ENCODE measurements around the gene HEPH.
"Not testable (repeated sequence)": the region's sequence is repeated elsewhere in the genome, so short reads cannot be mapped to it uniquely, and the experiment has no call there.

HEPH gene

DNA sequence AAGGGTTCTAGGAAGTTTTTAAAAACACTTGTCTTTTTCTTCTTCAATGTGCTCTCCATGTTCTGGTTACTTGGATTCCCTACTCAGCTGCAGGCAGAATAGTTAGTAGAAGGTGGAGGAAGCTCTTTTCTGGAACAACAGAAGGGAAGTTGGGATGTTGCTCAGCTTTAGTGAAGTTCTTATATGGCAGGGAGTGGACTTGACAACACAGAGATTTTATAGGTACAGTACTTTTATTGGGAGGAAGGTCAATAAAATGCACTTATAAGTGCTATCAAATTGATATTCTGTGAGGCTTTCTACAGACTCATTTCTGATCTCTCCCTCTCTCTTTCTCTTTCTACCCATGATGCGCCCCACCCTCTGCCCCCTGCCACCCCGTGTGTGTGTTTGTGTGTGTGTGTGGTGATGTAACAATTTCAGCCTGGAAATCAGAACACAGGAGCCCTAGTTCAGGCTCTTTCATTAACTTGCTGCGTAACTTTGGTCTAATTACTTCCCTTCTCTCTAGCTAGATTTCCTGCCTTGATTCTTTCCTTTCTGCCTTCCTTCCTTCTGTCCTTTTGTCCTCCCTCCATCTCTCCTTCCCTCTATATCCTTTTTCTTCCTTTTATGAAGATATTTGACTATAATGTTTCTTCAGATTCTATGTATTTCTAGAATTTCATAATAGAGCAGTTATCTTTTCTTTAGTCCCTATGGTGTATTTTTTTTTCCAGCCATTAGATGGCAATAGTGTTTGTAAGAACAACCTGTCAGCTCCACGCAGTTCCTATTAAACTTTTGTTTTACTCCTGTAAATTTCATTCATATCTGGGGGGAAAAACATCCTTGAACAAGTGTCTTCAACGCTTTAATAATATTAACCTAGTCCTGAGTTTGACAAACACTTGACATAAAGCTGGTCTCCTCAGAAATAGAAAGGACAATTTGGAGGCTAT lies 37.1 kb downstream of the HEPH start:
- DNase-seq (ENCODE audit: low read depth) = peak; percentile 6

DNA sequence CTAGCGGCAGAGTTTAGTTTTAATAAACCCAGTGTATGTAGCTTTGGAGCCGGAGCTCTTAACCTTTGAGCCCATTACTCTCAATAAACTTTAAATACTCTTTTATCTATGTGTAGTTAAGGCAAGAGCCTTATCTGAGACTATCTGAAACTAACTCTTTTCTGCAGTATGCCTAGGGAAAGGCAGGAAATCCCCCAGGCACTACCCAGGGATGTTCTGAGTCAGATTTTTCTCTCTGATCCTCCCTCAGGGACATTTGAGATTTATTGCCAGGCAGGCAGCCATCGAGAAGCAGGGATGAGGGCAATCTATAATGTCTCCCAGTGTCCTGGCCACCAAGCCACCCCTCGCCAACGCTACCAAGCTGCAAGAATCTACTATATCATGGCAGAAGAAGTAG lies 39.1 kb downstream of the HEPH start:
- no peak for DNase-seq (ENCODE audit: low read depth)

DNA sequence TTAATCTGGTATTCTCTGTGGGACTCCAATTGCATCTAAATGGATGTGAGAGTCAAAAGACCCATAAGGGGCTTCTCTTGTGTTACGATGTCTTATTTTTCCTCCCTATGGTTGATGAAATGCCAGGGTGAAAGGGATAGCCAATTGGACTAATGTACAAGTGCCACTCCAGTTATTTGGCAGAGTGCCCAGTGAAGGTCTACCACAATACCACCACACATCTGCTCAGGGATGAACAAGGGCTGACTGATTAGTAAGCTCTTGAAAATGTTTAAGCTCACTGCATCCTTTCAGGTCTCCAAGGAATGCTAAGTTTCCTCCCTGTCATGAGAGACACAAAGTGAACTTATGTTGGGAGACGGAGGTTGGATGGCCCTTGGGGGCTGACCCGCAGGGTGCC lies 57.8 kb downstream of the HEPH start:
- DNase-seq (ENCODE audit: low read depth) = no peak

DNA sequence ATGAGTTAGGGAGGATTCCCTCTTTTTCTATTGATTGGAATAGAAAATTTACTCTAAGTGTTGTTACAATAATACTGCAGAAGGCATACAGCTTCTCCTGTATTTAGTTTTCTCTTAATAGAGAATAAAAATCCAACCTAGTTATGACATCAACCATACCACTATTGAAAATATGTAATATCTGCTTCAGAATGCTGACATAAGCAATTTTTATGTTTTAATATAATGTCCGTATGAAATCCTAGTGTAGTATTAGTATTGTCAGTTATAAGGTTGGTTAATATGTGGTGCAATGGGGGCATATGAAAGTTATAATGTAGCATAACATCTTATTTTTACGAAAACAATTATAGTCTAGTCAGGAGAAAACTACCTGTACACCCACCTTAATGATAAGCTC lies 68.2 kb downstream of the HEPH start:
- DNase-seq (ENCODE audit: low read depth) = no peak

DNA sequence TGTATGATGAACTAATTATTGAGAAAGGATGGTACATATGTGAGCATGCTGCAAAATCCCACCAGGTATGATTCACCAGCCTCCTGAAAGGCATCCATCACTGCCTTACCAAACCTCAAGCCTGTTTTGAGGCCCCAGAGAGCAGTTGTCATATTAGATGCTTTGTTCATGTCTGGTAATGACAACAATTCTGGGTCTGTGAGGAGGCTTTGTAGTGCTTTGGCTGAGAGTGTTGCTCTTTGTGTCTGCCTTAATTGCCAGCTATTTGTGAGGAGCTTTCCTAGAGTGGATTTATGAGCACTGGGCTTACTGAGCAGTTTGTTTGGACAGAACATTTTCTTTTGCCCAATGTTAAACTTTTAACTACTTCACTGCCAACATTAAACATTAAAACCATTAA lies 69.2 kb downstream of the HEPH start:
- no peak for DNase-seq (ENCODE audit: low read depth)

DNA sequence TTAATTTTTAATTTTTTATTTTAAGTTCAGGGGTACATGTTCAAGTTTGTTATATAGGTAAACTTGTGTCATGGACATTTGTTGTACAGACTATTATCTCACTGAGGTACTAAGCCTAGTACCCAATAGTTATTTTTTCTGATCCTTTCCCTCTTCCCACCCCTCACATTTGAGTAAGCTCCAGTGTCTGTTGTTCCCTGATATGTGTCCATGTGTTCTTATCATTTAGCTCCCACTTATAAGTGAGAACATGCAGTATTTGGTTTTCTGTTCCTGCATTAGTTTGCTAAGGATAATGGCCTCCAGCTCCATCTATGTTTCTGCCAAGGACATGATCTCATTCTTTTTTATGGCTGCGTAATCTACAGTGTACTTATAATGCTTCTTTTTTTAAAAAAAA lies 69.9 kb downstream of the HEPH start:
- not testable (repeated sequence) for DNase-seq (ENCODE audit: low read depth)

DNA sequence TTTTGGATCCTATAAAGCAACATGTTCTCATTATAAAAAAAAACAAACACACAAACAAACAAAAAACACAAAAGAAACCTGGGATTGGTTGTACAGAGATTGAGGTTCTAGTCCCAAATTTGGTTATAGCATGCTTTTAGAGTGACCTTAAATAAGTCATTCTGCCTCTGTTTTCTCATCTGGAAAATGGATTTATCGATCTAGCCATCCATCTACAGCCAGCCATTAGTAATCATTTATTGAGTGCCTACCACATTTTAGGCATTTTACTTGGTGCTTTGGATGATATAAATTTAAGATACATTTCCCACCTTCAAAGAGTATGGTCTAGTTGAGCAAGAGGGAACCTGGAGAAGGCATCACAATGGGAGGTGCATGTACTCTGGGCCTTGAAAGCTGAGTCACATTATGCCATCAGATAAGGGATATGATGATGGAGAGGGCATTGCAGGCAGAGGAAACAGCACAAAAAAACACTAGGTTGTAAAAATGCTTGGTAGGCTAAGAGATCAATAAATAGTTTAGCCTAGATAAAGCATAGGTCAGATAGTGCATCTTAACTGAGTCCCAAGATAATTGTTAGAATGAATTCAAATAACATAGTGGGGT lies 91.4 kb downstream of the HEPH start:
- DNase-seq (ENCODE audit: low read depth) = no peak

DNA sequence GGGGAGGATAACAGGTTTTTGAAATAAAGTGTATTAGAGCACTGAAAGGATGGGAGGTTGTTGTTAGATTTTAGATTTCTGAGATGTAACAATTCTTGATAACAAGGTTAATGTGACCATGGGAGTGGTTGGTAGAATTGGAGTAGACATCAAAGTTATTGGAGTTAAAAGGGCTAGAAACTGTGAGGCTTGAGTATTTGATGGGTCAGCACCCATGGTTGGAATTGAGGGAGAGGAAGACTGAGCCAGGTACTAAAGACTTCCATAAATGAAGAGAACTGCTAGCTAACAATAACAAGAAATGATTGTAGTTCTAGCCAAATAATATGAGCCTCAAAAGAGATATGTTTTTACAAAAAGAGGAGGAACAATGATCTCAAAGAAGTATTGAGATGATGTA lies 98.8 kb downstream of the HEPH start:
- no peak for DNase-seq (ENCODE audit: low read depth)
